Neural progenitor cell (in vitro differentiated cells): ENCODE data around the gene OR8B12. TPM values are rescaled to one million over a fixed set of nuclear protein-coding genes. Genes with fewer than 3 reads are reported as not detected.

Experiments used
- DNase-seq: peaks from one replicate; pipeline ENCODE4 v3.0.0-alpha.2; 2016; ENCODE audit warnings: low spot score
- H2AFZ ChIP-seq: fragments of 200-600 bp; sonication (generic); replicated peaks from 2 replicates; pipeline ENCODE4 v1.6.1; 2016; ENCODE audit warnings: antibody characterized with exemption
- H3F3A ChIP-seq: fragments of 200-600 bp; sonication (generic); 2 replicates; pipeline ENCODE4 v1.6.1; 2016; ENCODE audit warnings: antibody characterized with exemption, low read depth
- H3K27ac ChIP-seq: fragments of 200-600 bp; sonication (generic); 2 replicates; pipeline ENCODE4 v1.5.1; 2016; ENCODE audit warnings: mild to moderate bottlenecking
- H3K27me3 ChIP-seq: fragments of 200-600 bp; sonication (generic); 2 replicates; pipeline ENCODE4 v1.6.1; 2016; ENCODE audit warnings: mild to moderate bottlenecking, moderate library complexity
- H3K36me3 ChIP-seq: fragments of 200-600 bp; sonication (generic); 2 replicates; pipeline ENCODE4 v1.5.1; 2016
- H3K4me1 ChIP-seq: fragments of 200-600 bp; sonication (generic); 2 replicates; pipeline ENCODE4 v1.6.1; 2016; ENCODE audit warnings: mixed run types
- H3K4me2 ChIP-seq: fragments of 200-600 bp; sonication (generic); 2 replicates; pipeline ENCODE4 v1.6.1; 2016
- H3K4me3 ChIP-seq: fragments of 200-600 bp; sonication (generic); 2 replicates; pipeline ENCODE4 v1.5.1; 2016
- H3K79me2 ChIP-seq: fragments of 200-600 bp; sonication (generic); 2 replicates; pipeline ENCODE4 v1.6.1; 2016; ENCODE audit warnings: low read depth
- H3K9ac ChIP-seq: fragments of 200-600 bp; sonication (generic); 2 replicates; pipeline ENCODE4 v1.6.1; 2016
- H3K9me3 ChIP-seq: fragments of 200-600 bp; sonication (generic); 2 replicates; pipeline ENCODE4 v1.5.1; 2016; ENCODE audit warnings: low read depth
- H4K20me1 ChIP-seq: fragments of 200-600 bp; sonication (generic); 2 replicates; pipeline ENCODE4 v1.6.1; 2016; ENCODE audit warnings: low read depth
- H3K27ac Mint-ChIP-seq: 3 replicates; pipeline ENCODE4 v1.8.0; 2021; ENCODE audit warnings: mixed read lengths
- H3K27me3 Mint-ChIP-seq: 2 replicates; pipeline ENCODE4 v1.8.0; 2022; ENCODE audit warnings: low read depth, mild to moderate bottlenecking, inconsistent platforms, moderate library complexity, mixed read lengths; ENCODE audit not compliant: insufficient read depth
- H3K36me3 Mint-ChIP-seq: 3 replicates; pipeline ENCODE4 v1.8.0; 2021; ENCODE audit warnings: mixed read lengths
- H3K4me1 Mint-ChIP-seq: 3 replicates; pipeline ENCODE4 v1.8.0; 2021; ENCODE audit warnings: mixed read lengths
- H3K4me3 Mint-ChIP-seq: 3 replicates; pipeline ENCODE4 v1.8.0; 2021; ENCODE audit warnings: mild to moderate bottlenecking, moderate library complexity, mixed read lengths
- H3K9me3 Mint-ChIP-seq: 3 replicates; pipeline ENCODE4 v1.8.0; 2020; ENCODE audit warnings: mixed read lengths
- EZH2 ChIP-seq: fragments of 200-600 bp; sonication (generic); IDR thresholded peaks from 2 replicates; pipeline ENCODE4 v1.6.1; 2017; ENCODE audit warnings: antibody characterized with exemption, mild to moderate bottlenecking, moderate library complexity
- EZH2phosphoT487 ChIP-seq: fragments of 200-600 bp; sonication (generic); IDR thresholded peaks from 2 replicates; pipeline ENCODE4 v1.6.1; 2017; ENCODE audit warnings: antibody characterized with exemption
- total RNA-seq: library from RNA; depleted of rRNA; stranded (reverse); fragments of >200 nt; gene quantifications from 2 replicates; pipeline ENCODE4 v1.2.3, GENCODE V29; 2015; ENCODE audit warnings: low replicate concordance
- TF ChIP-seq, protein P1 (sequence below): fragments of 200-600 bp; sonication (generic); IDR thresholded peaks from 2 replicates; pipeline ENCODE4 v1.5.1; 2017; ENCODE audit warnings: antibody characterized with exemption, mild to moderate bottlenecking

Gene OR8B12
- total RNA-seq, 1 donor from 2014 or later, result not detected

GRCh38 chr11:124541204-124541603, 2.2 kb downstream of the OR8B12 start:
- Histone ChIP-seq H3K79me2 (no peaks in the 10 kb centered on the region), H3K27me3 (no peaks in the 10 kb centered on the region), H3K9me3 (no peaks in the 10 kb centered on the region), H3K4me2 (no peak overlapping the region), H4K20me1 (no peaks in the 10 kb centered on the region), H2AFZ (no peak overlapping the region), H3K27ac (no peak overlapping the region), H3F3A (no peaks in the 10 kb centered on the region), H3K9ac (no peak overlapping the region), H3K4me1 (no peaks in the 10 kb centered on the region), H3K36me3 (no peaks in the 10 kb centered on the region), H3K4me3 (no peak overlapping the region)
- H3K4me3 Mint-ChIP-seq, result no peak overlapping the region
- peaks cover 4% of the 10 kb centered on the region for H3K27me3 Mint-ChIP-seq
- no peaks in the 10 kb centered on the region for H3K9me3 Mint-ChIP-seq
- TF ChIP-seq EZH2phosphoT487 (no peak), EZH2 (no peak)
- TF ChIP-seq, protein P1, sequence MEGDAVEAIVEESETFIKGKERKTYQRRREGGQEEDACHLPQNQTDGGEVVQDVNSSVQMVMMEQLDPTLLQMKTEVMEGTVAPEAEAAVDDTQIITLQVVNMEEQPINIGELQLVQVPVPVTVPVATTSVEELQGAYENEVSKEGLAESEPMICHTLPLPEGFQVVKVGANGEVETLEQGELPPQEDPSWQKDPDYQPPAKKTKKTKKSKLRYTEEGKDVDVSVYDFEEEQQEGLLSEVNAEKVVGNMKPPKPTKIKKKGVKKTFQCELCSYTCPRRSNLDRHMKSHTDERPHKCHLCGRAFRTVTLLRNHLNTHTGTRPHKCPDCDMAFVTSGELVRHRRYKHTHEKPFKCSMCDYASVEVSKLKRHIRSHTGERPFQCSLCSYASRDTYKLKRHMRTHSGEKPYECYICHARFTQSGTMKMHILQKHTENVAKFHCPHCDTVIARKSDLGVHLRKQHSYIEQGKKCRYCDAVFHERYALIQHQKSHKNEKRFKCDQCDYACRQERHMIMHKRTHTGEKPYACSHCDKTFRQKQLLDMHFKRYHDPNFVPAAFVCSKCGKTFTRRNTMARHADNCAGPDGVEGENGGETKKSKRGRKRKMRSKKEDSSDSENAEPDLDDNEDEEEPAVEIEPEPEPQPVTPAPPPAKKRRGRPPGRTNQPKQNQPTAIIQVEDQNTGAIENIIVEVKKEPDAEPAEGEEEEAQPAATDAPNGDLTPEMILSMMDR, result no peak
- H3K4me1 Mint-ChIP-seq, result no peaks in the 10 kb centered on the region
- DNase-seq, result no peak
- no peaks in the 10 kb centered on the region for H3K36me3 Mint-ChIP-seq
- H3K27ac Mint-ChIP-seq, result no peak overlapping the region

GRCh38 chr11:124538019-124538418, 5.4 kb downstream of the OR8B12 start:
- Mint-ChIP-seq H3K36me3 (no peaks in the 10 kb centered on the region), H3K27ac (no peak overlapping the region)
- H2AFZ ChIP-seq, result no peak overlapping the region

DNA sequence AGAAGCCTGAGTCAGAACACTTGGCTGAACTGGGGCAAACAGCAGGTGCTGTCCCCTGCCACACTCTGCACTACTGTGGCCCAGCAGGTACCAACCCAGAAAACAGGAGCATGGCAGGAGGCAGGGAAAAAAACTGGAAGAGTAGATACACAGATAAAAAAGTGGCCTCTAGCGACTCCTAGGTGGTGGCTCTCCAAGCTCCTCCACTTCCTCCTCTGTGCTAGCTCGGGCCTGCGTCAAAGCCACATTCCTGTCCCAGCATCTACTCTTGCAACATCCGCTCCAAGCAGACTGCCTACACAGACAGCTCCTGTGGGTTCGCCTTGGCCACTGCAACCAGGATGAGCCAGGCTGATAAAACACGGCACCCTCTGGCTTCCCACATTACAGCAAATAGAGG, 6.9 kb downstream of the OR8B12 start:
- Histone ChIP-seq H2AFZ (peak overlapping the region; percentile 63), H3K4me1 (no peaks in the 10 kb centered on the region), H3K9ac (no peak overlapping the region), H3F3A (no peaks in the 10 kb centered on the region), H3K36me3 (no peaks in the 10 kb centered on the region), H4K20me1 (no peaks in the 10 kb centered on the region), H3K4me3 (no peak overlapping the region), H3K27me3 (no peaks in the 10 kb centered on the region), H3K27ac (no peak overlapping the region), H3K9me3 (no peaks in the 10 kb centered on the region), H3K79me2 (no peaks in the 10 kb centered on the region), H3K4me2 (no peak overlapping the region)
- no peak for TF ChIP-seq EZH2
- TF ChIP-seq, protein P1, result peak; percentile 20
- no peak for TF ChIP-seq EZH2phosphoT487
- Mint-ChIP-seq H3K27me3 (no peaks in the 10 kb centered on the region), H3K4me3 (no peak overlapping the region), H3K36me3 (no peaks in the 10 kb centered on the region), H3K27ac (no peak overlapping the region), H3K9me3 (no peaks in the 10 kb centered on the region), H3K4me1 (no peaks in the 10 kb centered on the region)
- peak; percentile 50 for DNase-seq

More at GRCh38 chr11:124538019-124538418, 5.4 kb downstream of the OR8B12 start:
- TF ChIP-seq, protein P1, result no peak
- TF ChIP-seq EZH2 (no peak), EZH2phosphoT487 (no peak)
- Histone ChIP-seq H3F3A (no peaks in the 10 kb centered on the region), H3K36me3 (no peaks in the 10 kb centered on the region), H3K9ac (no peak overlapping the region), H3K79me2 (no peaks in the 10 kb centered on the region), H3K4me3 (no peak overlapping the region), H3K9me3 (no peaks in the 10 kb centered on the region), H3K27ac (no peak overlapping the region), H4K20me1 (no peaks in the 10 kb centered on the region), H3K4me2 (no peak overlapping the region), H3K27me3 (no peaks in the 10 kb centered on the region), H3K4me1 (no peaks in the 10 kb centered on the region)
- no peaks in the 10 kb centered on the region for H3K4me1 Mint-ChIP-seq
- no peaks in the 10 kb centered on the region for H3K27me3 Mint-ChIP-seq
- no peak for DNase-seq
- H3K9me3 Mint-ChIP-seq, result no peaks in the 10 kb centered on the region
- H3K4me3 Mint-ChIP-seq, result no peak overlapping the region
